Measurements from ENCODE around the gene COL12A1.

COL12A1 gene

DNA sequence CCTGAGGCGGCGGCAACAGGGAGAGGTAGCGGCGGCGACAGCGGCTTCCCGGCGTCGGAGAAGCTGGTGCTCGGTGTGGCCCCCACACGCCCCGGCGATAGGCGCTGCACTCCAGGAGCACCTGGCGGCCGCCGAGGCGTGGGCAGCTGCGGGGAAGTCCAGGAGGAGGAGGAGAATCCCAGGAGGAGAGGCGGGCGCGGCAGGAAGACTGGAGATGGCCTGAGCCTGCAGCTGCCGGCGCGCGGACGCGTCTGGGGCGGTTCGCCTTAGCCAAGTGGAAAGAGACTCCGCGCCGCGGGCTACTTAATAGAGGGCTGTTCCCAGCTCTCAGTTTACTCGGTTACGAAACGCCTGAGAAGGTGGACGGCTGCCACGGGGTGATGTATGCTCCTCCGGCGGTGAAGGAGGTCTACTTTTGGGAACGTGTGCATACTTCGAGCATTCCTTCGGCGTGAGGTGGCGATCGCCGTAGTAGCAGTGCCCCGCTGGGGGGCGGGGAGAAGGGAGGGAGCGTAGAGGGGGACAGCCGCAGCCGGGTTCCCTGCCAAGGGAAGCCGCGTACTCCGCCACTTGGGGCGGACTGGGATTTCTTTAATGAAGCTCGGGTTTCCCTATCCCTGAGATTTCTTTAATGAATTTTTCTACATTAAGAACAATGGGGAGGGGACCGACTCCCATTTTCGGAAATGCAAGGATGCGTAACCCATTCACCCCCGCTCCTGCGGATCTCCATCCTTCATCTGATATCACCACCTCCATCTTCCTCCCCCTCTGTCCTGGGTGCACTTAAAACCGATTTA lies at the start of gene COL12A1:
COL12A1 (minus strand) TSS at position 278 of the 800 bp plus-strand sequence. CDS start 3,261 bp downstream, outside the sequence.
- DNase-seq = no peak

DNA sequence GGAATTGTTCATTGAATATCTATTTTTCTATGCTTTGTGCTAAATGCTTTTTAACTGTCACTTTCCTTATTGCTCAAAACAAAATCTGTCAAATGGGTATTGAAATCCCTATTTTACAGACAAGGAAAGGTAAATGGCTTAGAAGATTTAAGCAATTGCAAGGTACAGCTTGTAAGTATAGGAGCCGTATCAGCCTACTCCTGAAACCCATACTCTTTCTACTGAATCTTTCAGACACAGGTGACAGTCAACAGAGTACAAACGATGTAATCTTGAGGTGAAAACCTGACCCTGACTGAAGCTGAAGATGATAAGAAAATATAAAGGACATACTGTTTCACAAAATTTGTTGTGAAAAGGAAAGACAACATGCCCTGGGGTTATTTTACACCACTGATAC lies 44.7 kb upstream of the COL12A1 start:
- no peak for DNase-seq

DNA sequence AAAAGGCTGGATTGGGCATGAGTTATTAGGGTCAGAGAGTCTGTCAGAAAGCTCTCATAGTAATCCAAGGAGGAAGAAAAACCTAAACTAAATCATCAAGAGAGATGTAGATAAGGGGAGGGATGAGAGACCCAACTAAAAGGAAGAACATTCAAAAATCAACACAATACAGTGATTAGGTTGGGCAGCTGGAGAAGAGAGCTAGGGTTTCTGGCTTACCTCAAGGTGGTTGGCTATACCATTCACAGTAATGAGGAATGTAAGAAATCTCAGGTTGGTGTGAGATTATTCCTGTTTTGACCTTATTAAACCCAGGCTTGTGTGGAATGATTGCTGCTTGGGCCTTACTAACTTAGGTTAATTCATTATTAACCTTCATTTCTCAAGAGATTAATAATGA lies 44.0 kb upstream of the COL12A1 start:
- no peak for DNase-seq

DNA sequence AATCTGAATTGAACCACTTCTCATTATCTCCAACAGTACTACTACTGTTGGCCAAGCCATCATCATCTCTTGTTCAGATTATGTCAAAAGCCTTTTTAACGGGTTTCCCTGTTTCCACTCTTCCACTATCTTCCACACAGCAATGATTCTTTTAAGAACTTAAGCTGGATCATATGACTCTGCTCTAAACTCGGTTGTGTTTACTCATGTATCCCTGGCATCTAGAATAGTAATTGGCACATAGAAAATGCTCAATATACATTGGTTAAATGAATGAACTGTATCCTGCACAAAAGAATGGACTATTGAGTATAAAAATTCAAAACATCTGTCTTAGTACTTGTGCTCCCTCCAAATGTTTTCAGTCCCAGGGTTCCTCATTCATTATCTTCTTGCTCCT lies 40.5 kb upstream of the COL12A1 start:
- DNase-seq = no peak

DNA sequence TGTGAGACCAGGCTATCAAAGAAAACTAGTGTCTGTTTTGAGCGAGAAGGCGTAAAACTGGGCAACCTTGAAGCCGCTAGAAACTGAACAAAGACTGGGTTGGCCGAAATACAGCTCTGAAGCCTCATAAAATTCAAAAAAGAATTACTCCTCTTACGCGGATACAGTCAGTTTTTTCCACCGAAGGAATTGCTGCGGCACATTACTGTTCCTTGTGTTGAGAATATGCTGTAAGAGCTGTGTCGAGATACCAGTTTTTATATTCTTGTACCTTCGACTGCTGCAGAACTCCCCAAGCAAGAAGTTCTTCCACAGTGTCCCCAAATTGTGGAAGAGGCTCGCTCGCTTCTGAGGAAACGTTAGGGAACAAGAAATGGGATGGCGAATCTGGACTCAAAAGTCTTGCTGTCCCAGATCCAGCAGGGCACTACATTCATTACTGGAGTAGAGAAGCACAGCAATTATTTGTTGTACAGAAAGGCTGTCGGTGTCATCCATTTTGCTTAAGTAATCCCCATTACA lies 38.3 kb upstream of the COL12A1 start:
- no peak for DNase-seq

- peak; percentile 83 for DNase-seq
Measured at GRCh38 chr6:75243333-75244062, 37.6 kb upstream of the COL12A1 start, which contains the start of gene COX7A2. Gene COX7A2, minus strand, starts transcription at chr6:75243801. Its CDS starts 67 bp downstream, at chr6:75243734.

GRCh38 chr6:75236630-75237029 lies 30.8 kb upstream of the COL12A1 start:
- DNase-seq = no peak

DNA sequence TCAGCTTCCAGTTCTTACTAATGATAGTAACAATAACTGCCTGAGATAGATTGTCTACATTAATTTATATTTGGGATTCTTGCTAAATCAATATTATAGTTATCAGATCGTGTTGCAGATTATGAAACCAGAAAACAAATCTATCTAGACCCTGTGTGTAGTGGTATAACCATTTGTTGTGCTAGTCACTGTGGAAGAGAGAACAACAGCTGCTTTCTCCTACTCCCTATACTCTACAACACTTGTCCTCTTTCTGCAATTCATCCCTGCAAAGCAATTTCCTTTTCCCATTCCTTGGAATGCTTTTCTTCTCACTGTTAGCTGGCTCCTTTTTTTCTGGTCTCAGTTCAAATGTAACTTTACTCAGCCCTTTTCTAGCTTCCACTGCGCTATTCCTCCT lies 29.4 kb upstream of the COL12A1 start:
- DNase-seq = no peak

GRCh38 chr6:75234126-75234865 lies 28.4 kb upstream of the COL12A1 start:
- no peak for DNase-seq

GRCh38 chr6:75233092-75233615 lies 27.3 kb upstream of the COL12A1 start:
- no peak for DNase-seq

- DNase-seq = no peak
Measured at GRCh38 chr6:75230484-75231325, 24.9 kb upstream of the COL12A1 start.

- DNase-seq = no peak
Measured at GRCh38 chr6:75224303-75224926, 18.6 kb upstream of the COL12A1 start.

GRCh38 chr6:75223428-75223827 lies 17.6 kb upstream of the COL12A1 start:
- no peak for DNase-seq

DNA sequence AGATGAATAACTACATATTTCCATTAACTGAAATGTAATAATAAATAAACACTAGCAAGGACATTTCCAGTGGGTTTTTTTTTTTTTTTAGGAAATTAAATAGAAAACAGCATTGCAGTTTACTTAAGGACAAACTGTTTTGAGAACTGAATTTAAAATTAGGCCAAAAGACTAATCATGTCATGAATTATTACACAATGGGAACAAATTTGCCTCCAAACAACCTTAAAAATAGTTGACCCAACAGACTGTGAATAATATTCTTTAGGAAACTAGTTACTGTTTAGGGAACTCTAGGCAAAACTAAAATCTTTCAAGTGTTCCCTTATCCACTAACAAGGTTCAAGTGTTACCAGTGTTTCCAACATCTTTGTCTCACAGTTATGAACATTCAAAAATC lies 16.4 kb upstream of the COL12A1 start:
- no peak for DNase-seq

GRCh38 chr6:75221116-75221515 lies 15.3 kb upstream of the COL12A1 start:
- DNase-seq = no peak

- DNase-seq = no peak
Measured at GRCh38 chr6:75220357-75220756, 14.5 kb upstream of the COL12A1 start.

GRCh38 chr6:75219263-75219662 lies 13.4 kb upstream of the COL12A1 start:
- DNase-seq = no peak

DNA sequence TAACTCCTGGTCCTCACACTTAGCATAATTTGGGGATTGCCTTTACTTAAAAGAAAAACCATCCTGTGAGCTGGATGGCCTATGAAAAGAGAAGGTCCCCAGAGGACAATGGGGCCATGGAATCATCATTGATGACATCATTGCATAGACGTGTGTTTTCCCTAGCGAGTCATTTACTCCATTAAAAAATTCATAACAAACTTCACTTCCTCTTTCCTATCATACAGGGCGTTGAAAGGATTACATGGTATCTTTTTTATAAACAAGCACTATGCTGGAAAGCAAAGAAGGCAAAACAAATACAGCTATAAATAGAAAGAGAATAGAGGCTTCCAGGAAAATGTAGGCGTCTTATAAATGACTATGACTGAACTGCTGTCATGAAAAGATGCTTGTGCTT lies 11.3 kb upstream of the COL12A1 start:
- no peak for DNase-seq

DNA sequence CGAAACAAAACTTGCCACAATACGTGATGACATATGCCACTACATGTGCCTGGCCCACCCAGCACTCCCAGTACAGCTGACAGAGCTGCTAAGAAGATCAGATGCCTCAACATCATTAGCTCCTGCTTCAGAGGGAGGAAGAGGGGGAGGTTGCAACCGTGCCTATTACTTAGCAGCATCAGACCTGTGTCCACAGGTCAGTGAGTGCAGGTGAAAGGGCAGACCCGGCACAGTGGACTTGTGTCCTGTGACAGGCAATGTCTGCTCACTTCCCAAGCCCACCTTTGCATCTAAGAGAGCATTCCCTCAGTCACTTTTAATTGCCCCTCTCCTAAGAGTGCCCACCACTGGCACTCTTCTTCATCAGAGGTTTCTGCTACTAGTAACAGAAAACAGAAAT lies 9.4 kb upstream of the COL12A1 start:
- DNase-seq = no peak

GRCh38 chr6:75213732-75214131 lies 7.9 kb upstream of the COL12A1 start:
- no peak for DNase-seq

- no peak for DNase-seq
Measured at GRCh38 chr6:75213112-75213511, 7.3 kb upstream of the COL12A1 start.
